Mammary epithelial cell (primary cell): Measurements from ENCODE around the gene SLC10A1.

Experiments
- EZH2 ChIP-seq: IDR thresholded peaks from 2 replicates; pipeline ENCODE4 v1.6.1; 2012; ENCODE audit warnings: low read length, inconsistent platforms, borderline replicate concordance
- TF ChIP-seq, protein P1 (sequence below), 2 donors: IDR thresholded peaks in 1 of 2; conservative IDR thresholded peaks in 1 of 2; 2 replicates each; pipeline ENCODE4 v1.5.1; 2011 to 2012; ENCODE audit warnings: inconsistent platforms in 2 of 2, low read length in 2 of 2, mild to moderate bottlenecking in 2 of 2, control low read depth in 1 of 2, low read depth in 1 of 2; ENCODE audit not compliant: insufficient read depth in 1 of 2; ENCODE audit errors: extremely low read depth in 1 of 2

DNA sequence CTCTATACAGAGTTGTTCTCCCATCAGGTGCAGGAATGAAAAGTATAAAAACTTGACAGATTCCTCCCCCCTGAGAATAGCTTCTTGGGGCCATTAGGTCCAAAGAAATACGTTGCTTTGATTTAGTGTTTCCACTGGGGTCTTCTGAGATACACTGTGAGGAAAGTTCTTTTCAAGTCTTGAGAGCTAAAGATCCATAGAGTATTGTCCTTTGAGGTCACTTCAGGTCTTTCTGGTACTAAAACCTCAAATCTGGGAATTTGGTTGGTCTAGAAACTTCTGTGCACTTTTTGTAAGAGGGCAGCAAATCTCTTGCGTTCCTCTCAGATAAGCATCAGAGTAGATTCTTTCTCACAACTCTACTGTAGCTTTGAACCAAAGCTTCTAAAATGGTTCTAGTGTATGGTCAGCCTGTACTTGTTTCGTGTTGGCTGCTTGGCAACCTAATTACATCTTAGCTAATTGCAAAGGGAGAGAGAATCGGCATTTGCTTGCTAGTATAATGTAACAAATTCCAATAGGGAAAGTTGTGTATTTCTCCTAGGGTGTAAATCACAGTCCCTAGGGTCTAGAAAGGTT is 20.1 kb downstream of the SLC10A1 start:
- TF ChIP-seq, protein P1, sequence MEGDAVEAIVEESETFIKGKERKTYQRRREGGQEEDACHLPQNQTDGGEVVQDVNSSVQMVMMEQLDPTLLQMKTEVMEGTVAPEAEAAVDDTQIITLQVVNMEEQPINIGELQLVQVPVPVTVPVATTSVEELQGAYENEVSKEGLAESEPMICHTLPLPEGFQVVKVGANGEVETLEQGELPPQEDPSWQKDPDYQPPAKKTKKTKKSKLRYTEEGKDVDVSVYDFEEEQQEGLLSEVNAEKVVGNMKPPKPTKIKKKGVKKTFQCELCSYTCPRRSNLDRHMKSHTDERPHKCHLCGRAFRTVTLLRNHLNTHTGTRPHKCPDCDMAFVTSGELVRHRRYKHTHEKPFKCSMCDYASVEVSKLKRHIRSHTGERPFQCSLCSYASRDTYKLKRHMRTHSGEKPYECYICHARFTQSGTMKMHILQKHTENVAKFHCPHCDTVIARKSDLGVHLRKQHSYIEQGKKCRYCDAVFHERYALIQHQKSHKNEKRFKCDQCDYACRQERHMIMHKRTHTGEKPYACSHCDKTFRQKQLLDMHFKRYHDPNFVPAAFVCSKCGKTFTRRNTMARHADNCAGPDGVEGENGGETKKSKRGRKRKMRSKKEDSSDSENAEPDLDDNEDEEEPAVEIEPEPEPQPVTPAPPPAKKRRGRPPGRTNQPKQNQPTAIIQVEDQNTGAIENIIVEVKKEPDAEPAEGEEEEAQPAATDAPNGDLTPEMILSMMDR (conservative IDR thresholded peaks at IDR 0.05 in 1 of 2, IDR thresholded peaks at IDR 0.05 in 1 of 2; ENCODE audit: extremely low read depth in 1 of 2, insufficient read depth in 1 of 2, low read depth in 1 of 2, low read length in 2 of 2): no peak
- TF ChIP-seq EZH2: no peak
